SK-N-SH (cell line): ENCODE data around the gene HECW1. TPM values are rescaled to one million over a fixed set of nuclear protein-coding genes. Genes with fewer than 3 reads are reported as not detected.
"Not testable (repeated sequence)": the region's sequence is repeated elsewhere in the genome, so short reads cannot be mapped to it uniquely, and the experiment has no call there.

ENCODE experiments used
- CTCF ChIA-PET: fragments of 300-600, 350-600 bp; formaldehyde crosslinking; extraction: SDS; loops from one replicate; lab custom pipeline; 2021; lab: Yijun Ruan, JAX
- POLR2A ChIA-PET: fragments of 350-600 bp; sonication (Branson Sonifier 250); formaldehyde crosslinking; extraction: SDS; loops from one replicate; lab custom pipeline; 2020; ENCODE audit warnings: antibody characterized with exemption, inconsistent platforms; lab: Yijun Ruan, JAX
- DNase-seq: peaks from one replicate; pipeline ENCODE4 v3.0.0; 2012
- H2AFZ ChIP-seq: fragments of 200-600 bp; sonication (generic); 2 replicates; pipeline ENCODE4 v1.8.1; 2016; ENCODE audit warnings: antibody characterized with exemption, mild to moderate bottlenecking, low read depth
- H3F3A ChIP-seq: fragments of 200-600 bp; sonication (generic); replicated peaks from 2 replicates; pipeline ENCODE3; 2016; ENCODE audit warnings: antibody characterized with exemption, mild to moderate bottlenecking; ENCODE audit not compliant: insufficient read depth
- H3K27ac ChIP-seq, 2 experiments: fragments of 200-500 bp in 1 of 2; fragments of 200-600 bp in 1 of 2; sonication (Bioruptor generic) in 1 of 2; sonication (generic), shearing (Covaris generic) in 1 of 2; 2 replicates each; pipeline versions ENCODE4 v1.5.1 to v1.6.1; 2014 to 2016; ENCODE audit warnings: low read depth in 2 of 2, inconsistent platforms in 1 of 2, low read length in 1 of 2, mild to moderate bottlenecking in 1 of 2, mixed read lengths in 1 of 2
- H3K27me3 ChIP-seq: fragments of 200-600 bp; sonication (generic), shearing (Covaris generic); 2 replicates; pipeline ENCODE4 v1.6.1; 2016; ENCODE audit warnings: mixed run types; ENCODE audit not compliant: insufficient read depth
- H3K36me3 ChIP-seq, 2 experiments: fragments of 200-500 bp in 1 of 2; fragments of 200-600 bp in 1 of 2; sonication (Bioruptor generic) in 1 of 2; sonication (generic) in 1 of 2; replicated peaks in 1 of 2; 2 replicates each; pipeline versions ENCODE3 to v1.5.1; 2014 to 2016; ENCODE audit warnings: low read length in 1 of 2, mild to moderate bottlenecking in 1 of 2; ENCODE audit not compliant: insufficient read depth in 2 of 2, control insufficient read depth in 1 of 2
- H3K4me1 ChIP-seq, 2 experiments: fragments of 200-500 bp in 1 of 2; fragments of 200-600 bp in 1 of 2; sonication (Bioruptor generic) in 1 of 2; sonication (generic), shearing (Covaris generic) in 1 of 2; 2 replicates each; pipeline versions ENCODE4 v1.5.1 to v1.6.1; 2014 to 2016; ENCODE audit warnings: low read depth in 1 of 2, low read length in 1 of 2, mixed run types in 1 of 2; ENCODE audit not compliant: insufficient read depth in 2 of 2, control insufficient read depth in 1 of 2
- H3K4me2 ChIP-seq: fragments of 200-600 bp; sonication (generic), shearing (Covaris generic); 2 replicates; pipeline ENCODE4 v1.6.1; 2017; ENCODE audit warnings: mixed run types
- H3K4me3 ChIP-seq, 2 experiments: fragments of 200-500 bp in 1 of 2; fragments of 200-600 bp in 1 of 2; sonication (Bioruptor generic) in 1 of 2; sonication (generic), shearing (Covaris generic) in 1 of 2; 2 replicates each; pipeline versions ENCODE4 v1.5.1 to v1.8.1; 2014 to 2016; ENCODE audit warnings: low read depth in 2 of 2, inconsistent platforms in 1 of 2, low read length in 1 of 2, mild to moderate bottlenecking in 1 of 2, mixed read lengths in 1 of 2, moderate library complexity in 1 of 2
- H3K79me2 ChIP-seq: fragments of 200-600 bp; sonication (generic); 2 replicates; pipeline ENCODE4 v1.8.1; 2017; ENCODE audit warnings: mild to moderate bottlenecking; ENCODE audit not compliant: insufficient read depth
- H3K9ac ChIP-seq: fragments of 200-600 bp; sonication (generic); 2 replicates; pipeline ENCODE4 v1.6.1; 2017; ENCODE audit warnings: mixed run types
- H3K9me2 ChIP-seq: fragments of 200-600 bp; sonication (generic); 2 replicates; pipeline ENCODE4 v1.6.1; 2017; ENCODE audit warnings: mixed run types
- H3K9me3 ChIP-seq: fragments of 200-600 bp; sonication (generic); 2 replicates; pipeline ENCODE4 v1.6.1; 2017; ENCODE audit warnings: mixed run types, mild to moderate bottlenecking, moderate library complexity
- H4K20me1 ChIP-seq: fragments of 200-600 bp; sonication (generic); 2 replicates; pipeline ENCODE4 v1.6.1; 2017; ENCODE audit warnings: mild to moderate bottlenecking, mixed run types; ENCODE audit not compliant: insufficient read depth
- ELF1 ChIP-seq: IDR thresholded peaks from 2 replicates; pipeline ENCODE4 v1.4.0; 2012
- EP300 ChIP-seq, 2 experiments: IDR thresholded peaks; 2 replicates each; pipeline versions ENCODE4 v1.4.0 to v1.6.1; 2012; ENCODE audit warnings: borderline replicate concordance in 1 of 2, low read depth in 1 of 2, low read length in 1 of 2
- EZH2phosphoT487 ChIP-seq: fragments of 200-600 bp; sonication (generic); IDR thresholded peaks from 2 replicates; pipeline ENCODE4 v1.6.1; 2017; ENCODE audit warnings: low read depth, mixed run types, mild to moderate bottlenecking, antibody characterized with exemption, moderate library complexity, borderline replicate concordance
- FOXM1 ChIP-seq: IDR thresholded peaks from 2 replicates; pipeline ENCODE4 v1.4.0; 2012; ENCODE audit warnings: low read depth, mild to moderate bottlenecking
- POLR2AphosphoS5 ChIP-seq: IDR thresholded peaks from 2 replicates; pipeline ENCODE4 v1.6.1; 2012; ENCODE audit warnings: low read depth, low read length
- RXRA ChIP-seq: IDR thresholded peaks from 2 replicates; pipeline ENCODE4 v1.4.0; 2012; ENCODE audit warnings: low read depth, mild to moderate bottlenecking, borderline replicate concordance
- TEAD4 ChIP-seq: IDR thresholded peaks from 2 replicates; pipeline ENCODE4 v1.4.0; 2012; ENCODE audit warnings: mild to moderate bottlenecking, borderline replicate concordance; ENCODE audit not compliant: insufficient read depth
- WGBS: methylation state at CpG from one replicate; pipeline ENCODE4 v1.1.6; 2017; ENCODE audit warnings: low lambda C conversion rate; 5-methylcytosine and 5-hydroxymethylcytosine counted together
- polyA plus RNA-seq, 3 experiments: library from polyadenylated mRNA; depleted of rRNA; stranded (reverse); fragments of >200 nt; gene quantifications; 2 replicates each; pipeline ENCODE4 v1.2.3, GENCODE V29; 2012
- TF ChIP-seq, protein P1 (sequence below): IDR thresholded peaks from 2 replicates; pipeline ENCODE4 v1.4.0; 2012; ENCODE audit warnings: low read depth, borderline replicate concordance
- TF ChIP-seq, protein P2 (sequence below): IDR thresholded peaks from 2 replicates; pipeline ENCODE4 v1.6.1; 2012; ENCODE audit warnings: mild to moderate bottlenecking, low read depth, low read length, moderate library complexity
- TF ChIP-seq, protein P3 (sequence below): IDR thresholded peaks from 2 replicates; pipeline ENCODE4 v1.4.0; 2012; ENCODE audit warnings: low read depth
- TF ChIP-seq, protein P4 (sequence below): fragments of 150-350 bp; IDR thresholded peaks from 2 replicates; pipeline ENCODE4 v1.6.1; 2017; ENCODE audit warnings: antibody characterized with exemption, low read length, low read depth, borderline replicate concordance

The HECW1 gene
- polyA plus RNA-seq, 1 of the 3 experiments (the other 2 are of a cell fraction): not detected

DNA sequence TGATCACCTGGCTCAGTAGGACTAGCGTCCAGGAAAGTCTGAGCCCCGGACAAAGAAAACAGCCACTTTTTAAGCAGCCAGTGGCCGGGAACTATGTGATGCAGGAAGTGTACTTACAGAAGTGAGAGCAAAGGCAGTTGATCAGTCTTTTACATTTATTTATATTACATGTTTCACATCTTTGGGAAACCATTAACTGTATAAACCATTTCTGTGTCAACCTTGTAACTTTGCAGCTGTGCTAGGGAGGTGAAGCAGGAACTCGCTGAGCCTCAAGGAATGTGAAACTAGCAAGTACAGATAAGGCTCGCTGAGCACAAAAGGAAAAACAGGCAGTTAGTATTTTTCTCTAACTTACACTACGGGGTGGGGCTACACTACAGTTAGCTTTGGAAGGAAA, 39.9 kb upstream of the HECW1 start (continued):
- TF ChIP-seq, protein P1, sequence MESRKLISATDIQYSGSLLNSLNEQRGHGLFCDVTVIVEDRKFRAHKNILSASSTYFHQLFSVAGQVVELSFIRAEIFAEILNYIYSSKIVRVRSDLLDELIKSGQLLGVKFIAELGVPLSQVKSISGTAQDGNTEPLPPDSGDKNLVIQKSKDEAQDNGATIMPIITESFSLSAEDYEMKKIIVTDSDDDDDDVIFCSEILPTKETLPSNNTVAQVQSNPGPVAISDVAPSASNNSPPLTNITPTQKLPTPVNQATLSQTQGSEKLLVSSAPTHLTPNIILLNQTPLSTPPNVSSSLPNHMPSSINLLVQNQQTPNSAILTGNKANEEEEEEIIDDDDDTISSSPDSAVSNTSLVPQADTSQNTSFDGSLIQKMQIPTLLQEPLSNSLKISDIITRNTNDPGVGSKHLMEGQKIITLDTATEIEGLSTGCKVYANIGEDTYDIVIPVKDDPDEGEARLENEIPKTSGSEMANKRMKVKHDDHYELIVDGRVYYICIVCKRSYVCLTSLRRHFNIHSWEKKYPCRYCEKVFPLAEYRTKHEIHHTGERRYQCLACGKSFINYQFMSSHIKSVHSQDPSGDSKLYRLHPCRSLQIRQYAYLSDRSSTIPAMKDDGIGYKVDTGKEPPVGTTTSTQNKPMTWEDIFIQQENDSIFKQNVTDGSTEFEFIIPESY: no peak
- TF ChIP-seq, protein P2, sequence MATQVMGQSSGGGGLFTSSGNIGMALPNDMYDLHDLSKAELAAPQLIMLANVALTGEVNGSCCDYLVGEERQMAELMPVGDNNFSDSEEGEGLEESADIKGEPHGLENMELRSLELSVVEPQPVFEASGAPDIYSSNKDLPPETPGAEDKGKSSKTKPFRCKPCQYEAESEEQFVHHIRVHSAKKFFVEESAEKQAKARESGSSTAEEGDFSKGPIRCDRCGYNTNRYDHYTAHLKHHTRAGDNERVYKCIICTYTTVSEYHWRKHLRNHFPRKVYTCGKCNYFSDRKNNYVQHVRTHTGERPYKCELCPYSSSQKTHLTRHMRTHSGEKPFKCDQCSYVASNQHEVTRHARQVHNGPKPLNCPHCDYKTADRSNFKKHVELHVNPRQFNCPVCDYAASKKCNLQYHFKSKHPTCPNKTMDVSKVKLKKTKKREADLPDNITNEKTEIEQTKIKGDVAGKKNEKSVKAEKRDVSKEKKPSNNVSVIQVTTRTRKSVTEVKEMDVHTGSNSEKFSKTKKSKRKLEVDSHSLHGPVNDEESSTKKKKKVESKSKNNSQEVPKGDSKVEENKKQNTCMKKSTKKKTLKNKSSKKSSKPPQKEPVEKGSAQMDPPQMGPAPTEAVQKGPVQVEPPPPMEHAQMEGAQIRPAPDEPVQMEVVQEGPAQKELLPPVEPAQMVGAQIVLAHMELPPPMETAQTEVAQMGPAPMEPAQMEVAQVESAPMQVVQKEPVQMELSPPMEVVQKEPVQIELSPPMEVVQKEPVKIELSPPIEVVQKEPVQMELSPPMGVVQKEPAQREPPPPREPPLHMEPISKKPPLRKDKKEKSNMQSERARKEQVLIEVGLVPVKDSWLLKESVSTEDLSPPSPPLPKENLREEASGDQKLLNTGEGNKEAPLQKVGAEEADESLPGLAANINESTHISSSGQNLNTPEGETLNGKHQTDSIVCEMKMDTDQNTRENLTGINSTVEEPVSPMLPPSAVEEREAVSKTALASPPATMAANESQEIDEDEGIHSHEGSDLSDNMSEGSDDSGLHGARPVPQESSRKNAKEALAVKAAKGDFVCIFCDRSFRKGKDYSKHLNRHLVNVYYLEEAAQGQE: no peak
- TF ChIP-seq TEAD4 (no peak), POLR2AphosphoS5 (no peak), EP300 (IDR thresholded peaks at IDR 0.05; ENCODE audit: borderline replicate concordance in 1 of 2, low read depth in 1 of 2, low read length in 1 of 2) (no peak), ELF1 (no peak), EZH2phosphoT487 (no peak), RXRA (no peak), FOXM1 (no peak)
- TF ChIP-seq, protein P3, sequence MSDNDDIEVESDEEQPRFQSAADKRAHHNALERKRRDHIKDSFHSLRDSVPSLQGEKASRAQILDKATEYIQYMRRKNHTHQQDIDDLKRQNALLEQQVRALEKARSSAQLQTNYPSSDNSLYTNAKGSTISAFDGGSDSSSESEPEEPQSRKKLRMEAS: no peak
- TF ChIP-seq, protein P4, sequence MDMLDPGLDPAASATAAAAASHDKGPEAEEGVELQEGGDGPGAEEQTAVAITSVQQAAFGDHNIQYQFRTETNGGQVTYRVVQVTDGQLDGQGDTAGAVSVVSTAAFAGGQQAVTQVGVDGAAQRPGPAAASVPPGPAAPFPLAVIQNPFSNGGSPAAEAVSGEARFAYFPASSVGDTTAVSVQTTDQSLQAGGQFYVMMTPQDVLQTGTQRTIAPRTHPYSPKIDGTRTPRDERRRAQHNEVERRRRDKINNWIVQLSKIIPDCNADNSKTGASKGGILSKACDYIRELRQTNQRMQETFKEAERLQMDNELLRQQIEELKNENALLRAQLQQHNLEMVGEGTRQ: no peak

DNA sequence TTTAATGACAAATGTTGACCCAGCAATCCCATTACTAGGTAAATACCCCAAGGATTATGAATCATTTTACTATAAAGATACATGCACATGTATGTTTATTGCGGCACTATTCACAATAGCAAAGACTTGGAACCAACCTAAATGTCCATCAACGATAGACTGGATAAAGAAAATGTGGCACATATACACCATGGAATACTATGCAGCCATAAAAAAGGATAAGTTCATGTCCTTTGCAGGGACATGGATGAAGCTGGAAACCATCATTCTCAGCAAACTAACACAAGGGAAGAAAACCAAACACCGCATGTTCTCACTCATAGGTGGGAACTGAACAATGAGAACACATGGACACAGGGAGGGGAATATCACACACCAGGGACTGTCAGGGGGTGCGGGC, 38.6 kb upstream of the HECW1 start:
- H3K4me1 ChIP-seq, H3K4me2 ChIP-seq, DNase-seq, H3F3A ChIP-seq, H3K9me2 ChIP-seq, POLR2A ChIA-PET, H3K9ac ChIP-seq, H3K79me2 ChIP-seq, H2AFZ ChIP-seq, H3K36me3 ChIP-seq, H3K4me3 ChIP-seq, H4K20me1 ChIP-seq, H3K27ac ChIP-seq, H3K9me3 ChIP-seq: not testable (repeated sequence)
- WGBS: 22% methylated on average over 4 of the region's 4 CpGs
- CTCF ChIA-PET: interaction anchor here (0.9 to 1.0 kb wide), 2 partner anchors 34 to 188 kb away, joined by 3 read pairs; no protein-coding TSS in a partner anchor
- peaks cover 19% of the 10 kb centered on the region for H3K27me3 ChIP-seq
